ENCODE measurements around the gene ANKFY1.

The ANKFY1 gene

DNA sequence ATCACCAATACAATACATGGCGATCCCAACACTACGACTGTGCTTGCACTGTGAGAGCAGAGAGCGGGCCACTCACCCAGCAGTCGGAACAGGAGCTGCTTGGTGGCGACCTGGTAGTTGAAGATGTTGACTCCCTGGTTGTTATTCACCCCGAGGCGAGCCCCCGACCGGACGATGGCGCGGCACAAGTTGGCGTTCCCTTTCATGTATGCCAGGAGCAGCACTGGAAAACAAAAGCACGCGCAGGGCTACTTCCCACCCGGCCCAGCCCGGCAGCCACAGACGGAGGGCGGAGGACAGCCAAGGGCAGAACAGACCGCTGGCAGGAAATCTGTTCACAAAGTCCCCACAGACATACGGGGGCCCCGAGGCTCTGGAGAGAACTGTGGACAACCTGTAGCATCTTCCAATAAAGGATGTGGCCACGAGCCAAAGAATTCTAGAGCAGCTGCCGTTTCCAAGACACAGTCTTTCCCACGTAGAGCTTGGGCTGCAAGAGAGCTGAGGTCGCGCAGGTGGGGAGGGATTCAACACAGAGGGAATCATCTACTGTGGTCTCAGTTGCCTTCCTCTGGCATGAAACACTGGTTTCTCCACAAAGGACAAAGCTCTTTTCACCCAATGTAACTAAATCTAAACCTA lies 93.0 kb downstream of the ANKFY1 start:
- H3K4me2 ChIP-seq (ENCODE audit: low read length): no peak overlapping the region
- no peaks in the 10 kb centered on the region for H3K79me2 ChIP-seq (ENCODE audit: control insufficient read depth, low read length)
- H3K9me2 ChIP-seq (replicated peaks; ENCODE audit: control insufficient read depth, low read length): no peaks in the 10 kb centered on the region
- peaks cover 3% of the 10 kb centered on the region; the same call in 1 of the 2 replicates for H3F3A ChIP-seq (ENCODE audit: control insufficient read depth, insufficient read depth)
- no peaks in the 10 kb centered on the region for H3K27me3 ChIP-seq (ENCODE audit: control insufficient read depth, low read length)
- H3K4me3 ChIP-seq (ENCODE audit: low read length): no peak overlapping the region
- H3K27ac ChIP-seq (ENCODE audit: low read depth, low read length): no peak overlapping the region
- H3K36me3 ChIP-seq (ENCODE audit: control insufficient read depth, low read length): peaks cover 90% of the 10 kb centered on the region
- H4K20me1 ChIP-seq (ENCODE audit: control insufficient read depth, insufficient read depth, low read depth, low read length): no peaks in the 10 kb centered on the region
- H3K4me1 ChIP-seq (ENCODE audit: control insufficient read depth, low read length): no peaks in the 10 kb centered on the region
- H3K9me3 ChIP-seq (ENCODE audit: control insufficient read depth, insufficient read depth, low read length): no peaks in the 10 kb centered on the region
- TF ChIP-seq EZH2phosphoT487 (IDR thresholded peaks at IDR 0.05; ENCODE audit: borderline replicate concordance, low read length): no peak
- TF ChIP-seq, protein P1, sequence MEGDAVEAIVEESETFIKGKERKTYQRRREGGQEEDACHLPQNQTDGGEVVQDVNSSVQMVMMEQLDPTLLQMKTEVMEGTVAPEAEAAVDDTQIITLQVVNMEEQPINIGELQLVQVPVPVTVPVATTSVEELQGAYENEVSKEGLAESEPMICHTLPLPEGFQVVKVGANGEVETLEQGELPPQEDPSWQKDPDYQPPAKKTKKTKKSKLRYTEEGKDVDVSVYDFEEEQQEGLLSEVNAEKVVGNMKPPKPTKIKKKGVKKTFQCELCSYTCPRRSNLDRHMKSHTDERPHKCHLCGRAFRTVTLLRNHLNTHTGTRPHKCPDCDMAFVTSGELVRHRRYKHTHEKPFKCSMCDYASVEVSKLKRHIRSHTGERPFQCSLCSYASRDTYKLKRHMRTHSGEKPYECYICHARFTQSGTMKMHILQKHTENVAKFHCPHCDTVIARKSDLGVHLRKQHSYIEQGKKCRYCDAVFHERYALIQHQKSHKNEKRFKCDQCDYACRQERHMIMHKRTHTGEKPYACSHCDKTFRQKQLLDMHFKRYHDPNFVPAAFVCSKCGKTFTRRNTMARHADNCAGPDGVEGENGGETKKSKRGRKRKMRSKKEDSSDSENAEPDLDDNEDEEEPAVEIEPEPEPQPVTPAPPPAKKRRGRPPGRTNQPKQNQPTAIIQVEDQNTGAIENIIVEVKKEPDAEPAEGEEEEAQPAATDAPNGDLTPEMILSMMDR (IDR thresholded peaks at IDR 0.05; ENCODE audit: low read depth, low read length, poor library complexity, severe bottlenecking): no peak

DNA sequence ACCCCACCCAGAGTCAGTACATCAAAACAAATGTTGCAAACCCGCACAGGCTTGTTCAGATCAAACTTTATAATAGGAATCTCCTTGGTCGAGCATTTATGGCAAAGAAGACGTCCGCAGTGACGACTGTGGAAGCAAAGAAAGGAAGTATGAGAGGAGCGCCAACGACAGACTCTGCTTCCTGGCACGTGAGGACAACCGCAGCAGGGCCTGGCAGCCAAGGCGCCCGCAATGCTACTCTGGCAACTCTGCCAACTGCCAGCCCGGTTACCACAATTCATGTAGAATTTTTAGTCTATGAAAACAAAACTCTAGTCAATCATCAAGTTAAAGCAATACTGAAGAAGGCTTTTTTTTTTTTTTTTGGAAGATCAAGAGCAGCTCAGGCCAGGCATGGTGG lies 96.0 kb downstream of the ANKFY1 start:
- no peaks in the 10 kb centered on the region for H3K27me3 ChIP-seq (ENCODE audit: control insufficient read depth, low read length)
- no peaks in the 10 kb centered on the region for H3K9me2 ChIP-seq (replicated peaks; ENCODE audit: control insufficient read depth, low read length)
- peaks cover 13% of the 10 kb centered on the region for H3K4me1 ChIP-seq (ENCODE audit: control insufficient read depth, low read length)
- no peaks in the 10 kb centered on the region for H3K79me2 ChIP-seq (ENCODE audit: control insufficient read depth, low read length)
- no peak overlapping the region for H3K27ac ChIP-seq (ENCODE audit: low read depth, low read length)
- H4K20me1 ChIP-seq (ENCODE audit: control insufficient read depth, insufficient read depth, low read depth, low read length): no peaks in the 10 kb centered on the region
- no peak for TF ChIP-seq EZH2phosphoT487 (IDR thresholded peaks at IDR 0.05; ENCODE audit: borderline replicate concordance, low read length)
- TF ChIP-seq, protein P1 (IDR thresholded peaks at IDR 0.05; ENCODE audit: low read depth, low read length, poor library complexity, severe bottlenecking): no peak
- no peaks in the 10 kb centered on the region for H3K9me3 ChIP-seq (ENCODE audit: control insufficient read depth, insufficient read depth, low read length)
- H3K36me3 ChIP-seq (ENCODE audit: control insufficient read depth, low read length): peaks cover 79% of the 10 kb centered on the region
- no peak overlapping the region for H3K4me3 ChIP-seq (ENCODE audit: low read length)
- peaks cover 9% of the 10 kb centered on the region for H3F3A ChIP-seq (ENCODE audit: control insufficient read depth, insufficient read depth)
- H3K4me2 ChIP-seq (ENCODE audit: low read length): no peak overlapping the region

DNA sequence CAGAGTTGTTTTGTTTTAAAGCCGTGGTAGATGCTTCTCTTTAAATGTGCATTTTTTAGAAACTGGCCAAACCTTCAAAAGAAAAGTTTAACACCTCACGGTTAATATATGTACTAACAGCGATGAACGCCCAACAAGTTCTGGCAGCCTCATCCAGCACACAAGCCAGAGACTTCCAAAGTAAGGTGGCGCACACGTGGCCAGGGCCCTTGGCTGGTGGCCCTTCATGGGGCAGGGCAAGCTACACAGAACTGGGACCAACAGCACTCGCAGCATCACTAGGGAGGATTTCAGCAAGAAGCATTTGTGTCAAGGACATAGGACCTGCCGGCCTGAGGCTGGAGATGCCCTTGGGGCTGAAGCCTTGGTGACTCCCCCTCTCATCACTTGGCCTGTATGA lies 97.4 kb downstream of the ANKFY1 start:
- no peak overlapping the region for H3K4me2 ChIP-seq (ENCODE audit: low read length)
- no peaks in the 10 kb centered on the region for H4K20me1 ChIP-seq (ENCODE audit: control insufficient read depth, insufficient read depth, low read depth, low read length)
- H3K9me3 ChIP-seq (ENCODE audit: control insufficient read depth, insufficient read depth, low read length): no peaks in the 10 kb centered on the region
- no peaks in the 10 kb centered on the region for H3K9me2 ChIP-seq (replicated peaks; ENCODE audit: control insufficient read depth, low read length)
- no peaks in the 10 kb centered on the region for H3K79me2 ChIP-seq (ENCODE audit: control insufficient read depth, low read length)
- peaks cover 66% of the 10 kb centered on the region for H3K36me3 ChIP-seq (ENCODE audit: control insufficient read depth, low read length)
- H3F3A ChIP-seq (ENCODE audit: control insufficient read depth, insufficient read depth): peaks cover 19% of the 10 kb centered on the region
- peaks cover 19% of the 10 kb centered on the region for H3K4me1 ChIP-seq (ENCODE audit: control insufficient read depth, low read length)
- TF ChIP-seq, protein P1 (IDR thresholded peaks at IDR 0.05; ENCODE audit: low read depth, low read length, poor library complexity, severe bottlenecking): no peak
- TF ChIP-seq EZH2phosphoT487 (IDR thresholded peaks at IDR 0.05; ENCODE audit: borderline replicate concordance, low read length): no peak
- no peak overlapping the region for H3K27ac ChIP-seq (ENCODE audit: low read depth, low read length)
- no peak overlapping the region for H3K4me3 ChIP-seq (ENCODE audit: low read length)
- H3K27me3 ChIP-seq (ENCODE audit: control insufficient read depth, low read length): no peaks in the 10 kb centered on the region

All from DOHH2 (cell line).